CD4-positive, alpha-beta T cell treated with Interleukin-15 for 1 hour (primary cell): ENCODE results near the gene TASP1.
A peak's percentile ranks its signal among the peaks of the same experiment; 100 is the strongest.

Source experiments
- DNase-seq: peaks from one replicate; pipeline ENCODE4 v3.0.0-alpha.2; 2020

TASP1 gene

GRCh38 chr20:13563854-13564253 is 74.9 kb downstream of the TASP1 start:
- no peak for DNase-seq

GRCh38 chr20:13554706-13555105 is 84.0 kb downstream of the TASP1 start:
- DNase-seq = no peak

- DNase-seq = no peak
Measured at GRCh38 chr20:13554076-13554475, 84.7 kb downstream of the TASP1 start.

- DNase-seq = no peak
Measured at GRCh38 chr20:13552061-13552460, 86.7 kb downstream of the TASP1 start.

GRCh38 chr20:13549451-13549850 is 89.3 kb downstream of the TASP1 start:
- no peak for DNase-seq

- peak; percentile 39 for DNase-seq
Measured at GRCh38 chr20:13546497-13547131, 92.1 kb downstream of the TASP1 start.

- DNase-seq = no peak
Measured at GRCh38 chr20:13545790-13546189, 92.9 kb downstream of the TASP1 start.

- DNase-seq = no peak
Measured at GRCh38 chr20:13543783-13544182, 94.9 kb downstream of the TASP1 start.

- DNase-seq = no peak
Measured at GRCh38 chr20:13535627-13536026, 103.1 kb downstream of the TASP1 start.

GRCh38 chr20:13533946-13534345 is 104.8 kb downstream of the TASP1 start:
- DNase-seq = no peak

- no peak for DNase-seq
Measured at GRCh38 chr20:13530146-13530545, 108.6 kb downstream of the TASP1 start.

GRCh38 chr20:13526551-13526950 is 112.2 kb downstream of the TASP1 start:
- DNase-seq = no peak

GRCh38 chr20:13525225-13525940 is 113.3 kb downstream of the TASP1 start:
- DNase-seq = no peak

- DNase-seq = no peak
Measured at GRCh38 chr20:13524339-13524738, 114.4 kb downstream of the TASP1 start.

GRCh38 chr20:13517831-13518230 is 120.9 kb downstream of the TASP1 start:
- DNase-seq = no peak

GRCh38 chr20:13515796-13516558 is 122.8 kb downstream of the TASP1 start:
- no peak for DNase-seq

- no peak for DNase-seq
Measured at GRCh38 chr20:13515291-13515690, 123.4 kb downstream of the TASP1 start.

- DNase-seq = no peak
Measured at GRCh38 chr20:13510837-13511488, 127.8 kb downstream of the TASP1 start.

- DNase-seq = no peak
Measured at GRCh38 chr20:13507646-13508045, 131.1 kb downstream of the TASP1 start.

- DNase-seq = no peak
Measured at GRCh38 chr20:13501500-13501899, 137.2 kb downstream of the TASP1 start.

- no peak for DNase-seq
Measured at GRCh38 chr20:13494019-13494418, 144.7 kb downstream of the TASP1 start.

GRCh38 chr20:13493143-13493542 is 145.6 kb downstream of the TASP1 start:
- DNase-seq = no peak

- no peak for DNase-seq
Measured at GRCh38 chr20:13492001-13492481, 146.7 kb downstream of the TASP1 start.
